Measurements from ENCODE around the gene MLC1.

DNA sequence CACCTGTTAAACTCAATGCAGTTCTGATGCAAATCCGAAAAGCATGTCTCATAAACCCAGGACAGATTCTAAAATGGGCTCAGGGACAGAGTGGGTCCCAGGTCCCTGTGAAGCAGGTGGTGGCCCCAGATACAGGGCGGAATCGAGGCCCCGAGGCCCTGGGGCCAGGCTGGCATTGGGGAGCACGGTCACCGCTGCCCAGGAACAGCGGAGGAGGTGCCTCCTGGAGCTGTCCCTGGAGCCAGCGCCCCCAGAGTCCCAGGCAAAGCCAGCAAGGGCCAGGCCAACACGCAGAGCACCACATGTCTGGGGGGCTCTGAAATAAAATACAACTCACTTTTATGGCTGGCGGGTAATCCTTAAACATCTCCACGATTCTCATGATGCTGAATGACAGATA lies 17.1 kb downstream of the MLC1 start:
- TF ChIP-seq, protein P1, sequence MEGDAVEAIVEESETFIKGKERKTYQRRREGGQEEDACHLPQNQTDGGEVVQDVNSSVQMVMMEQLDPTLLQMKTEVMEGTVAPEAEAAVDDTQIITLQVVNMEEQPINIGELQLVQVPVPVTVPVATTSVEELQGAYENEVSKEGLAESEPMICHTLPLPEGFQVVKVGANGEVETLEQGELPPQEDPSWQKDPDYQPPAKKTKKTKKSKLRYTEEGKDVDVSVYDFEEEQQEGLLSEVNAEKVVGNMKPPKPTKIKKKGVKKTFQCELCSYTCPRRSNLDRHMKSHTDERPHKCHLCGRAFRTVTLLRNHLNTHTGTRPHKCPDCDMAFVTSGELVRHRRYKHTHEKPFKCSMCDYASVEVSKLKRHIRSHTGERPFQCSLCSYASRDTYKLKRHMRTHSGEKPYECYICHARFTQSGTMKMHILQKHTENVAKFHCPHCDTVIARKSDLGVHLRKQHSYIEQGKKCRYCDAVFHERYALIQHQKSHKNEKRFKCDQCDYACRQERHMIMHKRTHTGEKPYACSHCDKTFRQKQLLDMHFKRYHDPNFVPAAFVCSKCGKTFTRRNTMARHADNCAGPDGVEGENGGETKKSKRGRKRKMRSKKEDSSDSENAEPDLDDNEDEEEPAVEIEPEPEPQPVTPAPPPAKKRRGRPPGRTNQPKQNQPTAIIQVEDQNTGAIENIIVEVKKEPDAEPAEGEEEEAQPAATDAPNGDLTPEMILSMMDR (IDR thresholded peaks at IDR 0.05): no peak
- no peak for TF ChIP-seq ZFX (IDR thresholded peaks at IDR 0.05; ENCODE audit: borderline replicate concordance)
